RWPE2 (cell line): ENCODE results near the gene ALK.
"Not testable (repeated sequence)": the region's sequence is repeated elsewhere in the genome, so short reads cannot be mapped to it uniquely, and the experiment has no call there.

ENCODE experiments used
- ATAC-seq: fragments of 200-7000 bp; cut with Tn5 transposase; 3 replicates; pipeline ENCODE4 v1.9.1; 2021; ENCODE audit warnings: low read depth
- DNase-seq: peaks from one replicate; pipeline ENCODE4 v3.0.0-alpha.2; 2020; ENCODE audit warnings: low spot score
- H3K27ac ChIP-seq: fragments of 450-650 bp; 2 replicates; pipeline ENCODE4 v1.5.1; 2017; ENCODE audit warnings: mild to moderate bottlenecking; ENCODE audit not compliant: poor library complexity, severe bottlenecking
- H3K27me3 ChIP-seq: fragments of 250-450 bp; sonication (Bioruptor Pico); 2 replicates; pipeline ENCODE4 v1.5.1; 2021; ENCODE audit warnings: mild to moderate bottlenecking, moderate library complexity; ENCODE audit not compliant: insufficient read depth, poor library complexity, severe bottlenecking
- H3K36me3 ChIP-seq: fragments of 250-450 bp; sonication (Bioruptor Pico); 2 replicates; pipeline ENCODE4 v1.5.1; 2020; ENCODE audit warnings: low read depth, mild to moderate bottlenecking, moderate library complexity
- H3K4me1 ChIP-seq: fragments of 250-450 bp; sonication (Bioruptor Pico); 2 replicates; pipeline ENCODE4 v1.5.1; 2021; ENCODE audit warnings: mild to moderate bottlenecking, moderate library complexity; ENCODE audit not compliant: insufficient read depth, poor library complexity, severe bottlenecking
- H3K4me3 ChIP-seq: fragments of 250-450 bp; sonication (Bioruptor Pico); 2 replicates; pipeline ENCODE4 v1.5.1; 2021; ENCODE audit warnings: mild to moderate bottlenecking, moderate library complexity; ENCODE audit not compliant: severe bottlenecking
- H3K9me3 ChIP-seq: fragments of 250-450 bp; sonication (Bioruptor Pico); 2 replicates; pipeline ENCODE4 v1.5.1; 2021; ENCODE audit warnings: mild to moderate bottlenecking, moderate library complexity; ENCODE audit not compliant: severe bottlenecking
- CTCF ChIP-seq: fragments of 450-650 bp; IDR thresholded peaks from one replicate; pipeline ENCODE4 v1.5.1; 2017; ENCODE audit warnings: mild to moderate bottlenecking, moderate library complexity; ENCODE audit not compliant: poor library complexity, severe bottlenecking

ALK gene

GRCh38 chr2:29246383-29247300 lies 674.7 kb downstream of the ALK start:
- ATAC-seq (0 out of 3 replicates have a peak, but pooled peaks have one; percentile 18), DNase-seq (no peak)
- Histone ChIP-seq H3K9me3 (no peaks in the 10 kb centered on the region), H3K27ac (no peak overlapping the region), H3K4me3 (no peak overlapping the region), H3K36me3 (no peaks in the 10 kb centered on the region), H3K4me1 (no peaks in the 10 kb centered on the region), H3K27me3 (no peaks in the 10 kb centered on the region)
- TF ChIP-seq CTCF = no peak

DNA sequence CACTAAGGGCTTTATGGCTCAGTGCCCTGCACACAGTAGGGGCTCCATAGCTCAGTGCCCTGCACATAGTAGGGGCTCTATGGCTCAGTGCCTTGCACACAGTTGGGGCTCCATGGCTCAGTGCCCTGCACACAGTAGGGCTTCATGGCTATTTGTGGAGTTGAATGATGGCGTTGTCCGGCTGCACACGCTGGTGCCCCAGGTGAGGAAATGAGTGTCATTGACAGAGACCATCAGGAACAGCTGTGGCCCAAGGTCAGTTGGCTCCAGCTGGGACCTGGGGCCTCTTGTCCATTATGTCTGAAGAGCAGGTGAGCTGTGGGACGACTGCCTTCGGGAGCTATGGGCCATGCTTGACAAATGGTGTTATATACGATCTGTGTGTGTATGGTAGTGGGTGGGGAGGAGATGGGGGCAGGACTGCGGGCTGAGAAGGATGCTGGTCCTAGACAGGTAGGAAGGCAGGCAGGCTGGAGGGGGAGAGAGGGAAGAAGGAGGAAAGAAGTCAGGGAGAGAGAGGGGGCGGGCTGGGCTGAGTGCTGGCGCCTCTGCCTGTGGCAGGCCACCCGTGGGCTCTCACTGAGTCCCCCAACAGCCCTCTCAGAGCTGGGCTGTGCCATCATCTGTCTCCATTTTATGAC lies 675.5 kb downstream of the ALK start:
- no peak; the same call in 2 of the 3 replicates for ATAC-seq
- no peak for TF ChIP-seq CTCF
- Histone ChIP-seq H3K27me3 (no peaks in the 10 kb centered on the region), H3K36me3 (no peaks in the 10 kb centered on the region), H3K4me3 (no peak overlapping the region), H3K9me3 (no peaks in the 10 kb centered on the region), H3K27ac (no peak overlapping the region), H3K4me1 (no peaks in the 10 kb centered on the region)
- no peak for DNase-seq

GRCh38 chr2:29245035-29245741 lies 676.2 kb downstream of the ALK start:
- H3K4me3 ChIP-seq, ATAC-seq, H3K9me3 ChIP-seq: not testable (repeated sequence)

GRCh38 chr2:29242621-29243375 lies 678.6 kb downstream of the ALK start:
- DNase-seq (no peak), ATAC-seq (no peak)
- TF ChIP-seq CTCF = no peak
- Histone ChIP-seq H3K27me3 (no peaks in the 10 kb centered on the region), H3K4me3 (no peak overlapping the region), H3K27ac (no peak overlapping the region), H3K4me1 (no peaks in the 10 kb centered on the region), H3K36me3 (no peaks in the 10 kb centered on the region), H3K9me3 (no peaks in the 10 kb centered on the region)

More at GRCh38 chr2:29245035-29245741, 676.2 kb downstream of the ALK start:
- H3K27ac ChIP-seq, H3K27me3 ChIP-seq, DNase-seq, H3K36me3 ChIP-seq, H3K4me1 ChIP-seq: not testable (repeated sequence)
